ENCODE results near the gene TENM4.

TENM4 gene

GRCh38 chr11:79068356-79068755 is 372.5 kb downstream of the TENM4 start (continued):
- TF ChIP-seq ZNF626 (tag by site-specific recombination; IDR thresholded peaks at IDR 0.05), result no peak
- no peak for TF ChIP-seq ZNF654 (tag by site-specific recombination; IDR thresholded peaks at IDR 0.05; ENCODE audit: low read depth)
- TF ChIP-seq ZNF560 (tag by site-specific recombination; IDR thresholded peaks at IDR 0.05; ENCODE audit: borderline replicate concordance), result no peak
- no peak for TF ChIP-seq ZIC2 (tag by site-specific recombination; IDR thresholded peaks at IDR 0.05)

GRCh38 chr11:79067352-79067679 is 373.5 kb downstream of the TENM4 start:
- TF ChIP-seq ZNF146 (tag by site-specific recombination; IDR thresholded peaks at IDR 0.05) (no peak), TRIM28 (IDR thresholded peaks at IDR 0.05; ENCODE audit: borderline replicate concordance, low read length) (no peak), YY2 (tag by site-specific recombination; IDR thresholded peaks at IDR 0.05) (no peak), PRDM2 (tag by site-specific recombination; IDR thresholded peaks at IDR 0.05; ENCODE audit: borderline replicate concordance) (no peak), ZNF658 (tag by site-specific recombination; IDR thresholded peaks at IDR 0.05) (no peak), ZNF211 (tag by site-specific recombination; IDR thresholded peaks at IDR 0.05; ENCODE audit: low read depth) (no peak), ZNF175 (tag by site-specific recombination; IDR thresholded peaks at IDR 0.05) (no peak), ZNF777 (tag by site-specific recombination; IDR thresholded peaks at IDR 0.05; ENCODE audit: borderline replicate concordance) (no peak)
- ChIA-PET CTCF (interaction anchor here (0.9 kb wide), 2 partner anchors 33 to 422 kb away, joined by 3 to 4 read pairs; no protein-coding TSS in a partner anchor), POLR2A (no interaction called here)

GRCh38 chr11:79066456-79067351 is 374.1 kb downstream of the TENM4 start:
- Histone ChIP-seq H3K4me3 (ENCODE audit: low read depth, low read length) (no peak overlapping the region), H3K27ac (ENCODE audit: extremely low read depth, low read depth, low read length) (no peak overlapping the region), H3K4me1 (ENCODE audit: control insufficient read depth, insufficient read depth, low read length) (no peaks in the 10 kb centered on the region), H3K9me3 (ENCODE audit: control insufficient read depth, insufficient read depth, low read depth, low read length) (no peaks in the 10 kb centered on the region), H3K36me3 (ENCODE audit: control insufficient read depth in 2 of 2, insufficient read depth in 1 of 2, low read length in 2 of 2) (no peaks in the 10 kb centered on the region)
- CTCF ChIA-PET, result interaction anchor here (0.8 kb wide), 1 partner anchor 33 kb away, joined by 3 read pairs; no protein-coding TSS in a partner anchor
- TF ChIP-seq ZNF311 (tag by site-specific recombination; IDR thresholded peaks at IDR 0.05; ENCODE audit: borderline replicate concordance) (no peak), SP3 (tag by site-specific recombination; IDR thresholded peaks at IDR 0.05) (no peak), ZSCAN4 (tag by site-specific recombination; IDR thresholded peaks at IDR 0.05) (peak; percentile 89), ZSCAN23 (tag by site-specific recombination; IDR thresholded peaks at IDR 0.05) (no peak), ZBTB20 (tag by site-specific recombination; IDR thresholded peaks at IDR 0.05) (no peak), ZFP37 (tag by site-specific recombination; IDR thresholded peaks at IDR 0.05) (no peak), ZNF548 (tag by site-specific recombination; IDR thresholded peaks at IDR 0.05) (no peak), ZFHX2 (tag by site-specific recombination; conservative IDR thresholded peaks at IDR 0.05) (0 out of 2 replicates have a peak, but pooled peaks have one; percentile 25), ZNF221 (tag by site-specific recombination; IDR thresholded peaks at IDR 0.05; ENCODE audit: borderline replicate concordance) (no peak), ZNF830 (tag by site-specific recombination; IDR thresholded peaks at IDR 0.05; ENCODE audit: low read depth) (no peak), HOXC10 (CRISPR knock-in tag; IDR thresholded peaks at IDR 0.05) (no peak), ZNF664 (tag by site-specific recombination; IDR thresholded peaks at IDR 0.05) (no peak), ZNF600 (tag by site-specific recombination; IDR thresholded peaks at IDR 0.05) (no peak)
- POLR2A ChIA-PET, result no interaction called here

More at GRCh38 chr11:79067352-79067679, 373.5 kb downstream of the TENM4 start:
- Histone ChIP-seq H3K4me1 (ENCODE audit: control insufficient read depth, insufficient read depth, low read length) (no peaks in the 10 kb centered on the region), H3K9me3 (ENCODE audit: control insufficient read depth, insufficient read depth, low read depth, low read length) (no peaks in the 10 kb centered on the region), H3K4me3 (ENCODE audit: low read depth, low read length) (no peak overlapping the region), H3K36me3 (ENCODE audit: control insufficient read depth in 2 of 2, insufficient read depth in 1 of 2, low read length in 2 of 2) (no peaks in the 10 kb centered on the region), H3K27ac (ENCODE audit: extremely low read depth, low read depth, low read length) (no peak overlapping the region)
